ENCODE data around the gene DHX35. TPM values are rescaled to one million over a fixed set of nuclear protein-coding genes. Genes with fewer than 3 reads are reported as not detected.

The DHX35 gene
- total RNA-seq, 1 donor from 2014 or later = 6.1 TPM

- no peak for DNase-seq (ENCODE audit: low read depth)
- TF ChIP-seq, protein P1, sequence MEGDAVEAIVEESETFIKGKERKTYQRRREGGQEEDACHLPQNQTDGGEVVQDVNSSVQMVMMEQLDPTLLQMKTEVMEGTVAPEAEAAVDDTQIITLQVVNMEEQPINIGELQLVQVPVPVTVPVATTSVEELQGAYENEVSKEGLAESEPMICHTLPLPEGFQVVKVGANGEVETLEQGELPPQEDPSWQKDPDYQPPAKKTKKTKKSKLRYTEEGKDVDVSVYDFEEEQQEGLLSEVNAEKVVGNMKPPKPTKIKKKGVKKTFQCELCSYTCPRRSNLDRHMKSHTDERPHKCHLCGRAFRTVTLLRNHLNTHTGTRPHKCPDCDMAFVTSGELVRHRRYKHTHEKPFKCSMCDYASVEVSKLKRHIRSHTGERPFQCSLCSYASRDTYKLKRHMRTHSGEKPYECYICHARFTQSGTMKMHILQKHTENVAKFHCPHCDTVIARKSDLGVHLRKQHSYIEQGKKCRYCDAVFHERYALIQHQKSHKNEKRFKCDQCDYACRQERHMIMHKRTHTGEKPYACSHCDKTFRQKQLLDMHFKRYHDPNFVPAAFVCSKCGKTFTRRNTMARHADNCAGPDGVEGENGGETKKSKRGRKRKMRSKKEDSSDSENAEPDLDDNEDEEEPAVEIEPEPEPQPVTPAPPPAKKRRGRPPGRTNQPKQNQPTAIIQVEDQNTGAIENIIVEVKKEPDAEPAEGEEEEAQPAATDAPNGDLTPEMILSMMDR (conservative IDR thresholded peaks at IDR 0.05; ENCODE audit: low read depth, low read length) = no peak
- H3K4me3 ChIP-seq (ENCODE audit: low read depth, low read length) = no peak overlapping the region
Measured at GRCh38 chr20:38924718-38925117, 37.4 kb upstream of the DHX35 start.

DNA sequence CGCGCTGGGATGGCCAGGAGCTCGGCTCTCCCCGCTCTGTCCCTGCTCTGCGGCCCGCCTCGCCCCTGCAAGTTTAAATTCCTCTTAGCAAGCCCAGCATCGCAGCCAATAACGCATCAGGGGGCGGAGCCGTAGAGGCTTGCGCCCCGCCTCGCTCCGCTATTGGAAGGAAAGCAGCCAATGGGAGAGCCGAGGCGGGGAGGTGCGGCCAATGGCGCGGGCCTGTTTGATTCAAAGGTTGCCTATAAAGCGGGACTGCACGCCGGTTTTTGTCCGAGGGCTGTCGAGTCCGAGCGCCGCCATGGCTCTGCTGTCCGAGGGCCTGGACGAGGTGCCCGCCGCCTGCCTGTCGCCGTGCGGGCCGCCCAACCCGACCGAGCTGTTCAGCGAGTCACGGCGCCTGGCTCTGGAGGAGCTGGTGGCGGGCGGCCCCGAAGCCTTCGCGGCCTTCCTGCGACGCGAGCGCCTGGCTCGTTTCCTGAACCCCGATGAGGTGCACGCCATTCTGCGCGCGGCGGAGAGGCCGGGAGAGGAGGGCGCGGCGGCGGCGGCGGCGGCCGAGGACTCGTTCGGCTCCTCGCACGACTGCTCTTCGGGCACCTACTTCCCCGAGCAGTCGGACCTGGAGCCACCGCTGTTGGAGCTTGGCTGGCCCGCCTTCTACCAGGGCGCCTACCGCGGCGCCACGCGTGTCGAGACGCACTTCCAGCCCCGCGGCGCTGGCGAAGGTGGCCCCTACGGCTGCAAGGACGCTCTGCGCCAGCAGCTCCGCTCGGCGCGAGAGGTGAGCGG, 35.8 kb upstream of the DHX35 start, which contains the start of gene FAM83D:
TSS of gene FAM83D (plus strand) at position 276 of the 792 bp plus-strand sequence. CDS start at position 302, 26 bp downstream.
- peak within 1 kb of the TSS; percentile 78 for H3K4me3 ChIP-seq (ENCODE audit: low read depth, low read length)

GRCh38 chr20:38926934-38927616, 35.1 kb upstream of the DHX35 start:
- peak overlapping the region; percentile 78 for H3K4me3 ChIP-seq (ENCODE audit: low read depth, low read length)
- no peak for DNase-seq (ENCODE audit: low read depth)
- TF ChIP-seq, protein P1 (conservative IDR thresholded peaks at IDR 0.05; ENCODE audit: low read depth, low read length) = no peak

More for the DNA sequence above, 35.8 kb upstream of the DHX35 start, which contains the start of gene FAM83D:
- DNase-seq (ENCODE audit: low read depth) = peak; percentile 79
- TF ChIP-seq, protein P1 (conservative IDR thresholded peaks at IDR 0.05; ENCODE audit: low read depth, low read length) = no peak

- TF ChIP-seq, protein P1 (conservative IDR thresholded peaks at IDR 0.05; ENCODE audit: low read depth, low read length) = no peak
- DNase-seq (ENCODE audit: low read depth) = no peak
- H3K4me3 ChIP-seq (ENCODE audit: low read depth, low read length) = peak overlapping the region; percentile 78
Measured at GRCh38 chr20:38927902-38928578, 34.1 kb upstream of the DHX35 start.

DNA sequence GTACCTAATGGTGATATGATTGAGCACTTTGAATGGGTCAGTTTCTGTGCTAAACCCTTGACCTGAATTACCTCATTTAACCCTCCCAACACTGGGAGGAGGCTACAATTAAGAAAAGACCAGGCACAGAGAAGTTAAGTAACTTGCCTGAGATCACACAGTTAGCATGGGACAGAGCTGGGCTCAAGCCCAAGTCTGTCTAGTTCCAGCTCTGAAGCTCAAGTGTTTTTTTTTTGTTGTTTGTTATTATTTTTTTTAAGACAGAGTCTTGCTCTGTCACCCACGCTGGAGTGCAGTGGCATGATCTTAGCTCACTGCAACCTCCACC, 31.9 kb upstream of the DHX35 start:
- H3K4me3 ChIP-seq (ENCODE audit: low read depth, low read length) = no peak overlapping the region
- DNase-seq (ENCODE audit: low read depth) = no peak
- TF ChIP-seq, protein P1 (conservative IDR thresholded peaks at IDR 0.05; ENCODE audit: low read depth, low read length) = no peak

DNA sequence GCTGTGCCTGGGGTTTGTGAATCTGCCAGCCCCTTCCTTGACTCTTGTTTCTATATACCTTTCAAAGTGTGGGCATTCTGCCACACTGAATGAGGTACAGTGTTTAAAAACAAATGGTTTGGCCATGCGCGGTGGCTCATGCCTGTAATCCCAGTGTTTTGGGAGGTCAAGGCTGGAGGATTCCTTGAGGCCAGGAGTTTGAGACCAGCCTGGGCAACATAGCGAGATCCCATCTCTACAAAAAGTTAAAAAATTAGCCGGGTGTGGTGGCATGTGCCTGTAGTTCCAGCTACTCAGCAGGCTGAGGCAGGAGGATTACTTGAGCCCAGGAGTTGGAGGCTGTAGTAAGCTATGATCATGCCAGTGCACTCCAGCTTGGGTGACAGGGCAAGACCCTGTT, 30.2 kb upstream of the DHX35 start:
- no peak for DNase-seq (ENCODE audit: low read depth)
- no peak overlapping the region for H3K4me3 ChIP-seq (ENCODE audit: low read depth, low read length)
- TF ChIP-seq, protein P1 (conservative IDR thresholded peaks at IDR 0.05; ENCODE audit: low read depth, low read length) = no peak
